Measurements from ENCODE around the gene SUMO3.

GRCh38 chr21:44842087-44842486 is 24.2 kb upstream of the SUMO3 start:
- TF ChIP-seq, protein P1, sequence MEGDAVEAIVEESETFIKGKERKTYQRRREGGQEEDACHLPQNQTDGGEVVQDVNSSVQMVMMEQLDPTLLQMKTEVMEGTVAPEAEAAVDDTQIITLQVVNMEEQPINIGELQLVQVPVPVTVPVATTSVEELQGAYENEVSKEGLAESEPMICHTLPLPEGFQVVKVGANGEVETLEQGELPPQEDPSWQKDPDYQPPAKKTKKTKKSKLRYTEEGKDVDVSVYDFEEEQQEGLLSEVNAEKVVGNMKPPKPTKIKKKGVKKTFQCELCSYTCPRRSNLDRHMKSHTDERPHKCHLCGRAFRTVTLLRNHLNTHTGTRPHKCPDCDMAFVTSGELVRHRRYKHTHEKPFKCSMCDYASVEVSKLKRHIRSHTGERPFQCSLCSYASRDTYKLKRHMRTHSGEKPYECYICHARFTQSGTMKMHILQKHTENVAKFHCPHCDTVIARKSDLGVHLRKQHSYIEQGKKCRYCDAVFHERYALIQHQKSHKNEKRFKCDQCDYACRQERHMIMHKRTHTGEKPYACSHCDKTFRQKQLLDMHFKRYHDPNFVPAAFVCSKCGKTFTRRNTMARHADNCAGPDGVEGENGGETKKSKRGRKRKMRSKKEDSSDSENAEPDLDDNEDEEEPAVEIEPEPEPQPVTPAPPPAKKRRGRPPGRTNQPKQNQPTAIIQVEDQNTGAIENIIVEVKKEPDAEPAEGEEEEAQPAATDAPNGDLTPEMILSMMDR (IDR thresholded peaks at IDR 0.05; ENCODE audit: control extremely low read depth in 1 of 3, insufficient read depth in 1 of 3, low read depth in 1 of 3, low read length in 3 of 3), result no peak
- TF ChIP-seq BRCA1 (IDR thresholded peaks at IDR 0.05; ENCODE audit: low read depth, low read length) (no peak), TEAD4 (IDR thresholded peaks at IDR 0.05; ENCODE audit: low read depth, low read length) (no peak)
